ENCODE data around the gene PLEKHH2.
A peak's percentile ranks its signal among the peaks of the same experiment; 100 is the strongest.
"Not testable (repeated sequence)": the region's sequence is repeated elsewhere in the genome, so short reads cannot be mapped to it uniquely, and the experiment has no call there.

PLEKHH2 gene

DNA sequence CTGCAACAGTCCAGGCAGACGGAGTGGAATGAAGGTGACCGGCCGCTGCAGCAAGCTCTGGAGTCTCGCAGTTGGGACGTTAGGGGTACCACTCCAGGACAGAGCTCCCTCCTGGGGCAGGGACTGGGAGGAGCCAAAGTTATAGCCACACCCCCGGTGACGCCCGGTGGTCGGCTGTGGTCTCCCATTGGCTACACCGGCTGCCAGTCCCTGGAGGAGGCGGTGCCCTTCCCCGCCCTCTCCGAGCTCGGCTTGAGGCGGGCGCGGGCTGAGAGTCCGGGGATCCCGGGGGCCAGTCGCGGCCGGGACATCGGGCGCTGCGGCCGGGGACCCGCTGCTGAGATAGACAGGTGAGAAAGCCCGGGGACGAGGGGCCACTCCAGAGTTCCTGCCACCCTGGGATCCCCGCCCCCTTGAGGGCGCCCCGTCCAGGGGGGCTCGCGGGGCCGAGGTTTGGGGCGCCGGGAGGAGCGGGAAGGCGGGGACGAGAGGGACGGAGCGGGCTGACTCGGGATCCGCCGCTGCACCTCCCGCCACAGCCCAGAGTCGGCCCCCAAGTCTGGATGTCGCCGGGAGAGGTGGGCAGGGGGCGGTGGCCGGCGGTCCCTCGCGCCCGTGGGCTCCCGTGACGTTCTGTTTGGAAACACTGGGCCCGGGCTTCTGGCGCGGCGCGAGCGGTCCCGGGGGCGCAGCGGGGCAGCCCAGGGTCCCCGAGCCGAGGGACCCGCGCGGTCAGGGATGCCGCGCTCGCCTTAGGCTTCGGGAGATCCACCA is at the start of gene PLEKHH2:
PLEKHH2 (plus strand) TSS at position 231 of the 774 bp plus-strand sequence. CDS start 7,414 bp downstream, outside the sequence.
- peak; percentile 14 for DNase-seq (ENCODE audit: low read depth)

DNA sequence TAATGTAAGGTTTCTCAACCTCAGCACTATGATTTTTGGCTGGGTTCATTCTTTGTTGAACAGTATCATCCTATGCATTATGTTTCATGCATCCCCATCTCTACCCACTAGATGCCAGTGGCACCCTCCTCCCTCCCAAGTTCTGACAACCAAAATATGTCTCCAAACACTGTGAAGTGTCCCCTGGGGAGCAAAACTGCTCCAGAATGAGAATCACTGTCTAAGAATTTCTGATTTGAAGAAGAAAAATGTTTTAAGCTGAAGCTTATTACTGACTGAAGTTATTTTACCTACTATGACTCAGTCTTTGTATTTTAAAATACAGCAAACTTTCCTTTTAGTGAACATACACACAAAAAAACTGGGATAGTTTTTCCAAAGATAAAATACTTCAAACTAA is 44.6 kb upstream of the PLEKHH2 start:
- DNase-seq (ENCODE audit: low read depth): no peak

DNA sequence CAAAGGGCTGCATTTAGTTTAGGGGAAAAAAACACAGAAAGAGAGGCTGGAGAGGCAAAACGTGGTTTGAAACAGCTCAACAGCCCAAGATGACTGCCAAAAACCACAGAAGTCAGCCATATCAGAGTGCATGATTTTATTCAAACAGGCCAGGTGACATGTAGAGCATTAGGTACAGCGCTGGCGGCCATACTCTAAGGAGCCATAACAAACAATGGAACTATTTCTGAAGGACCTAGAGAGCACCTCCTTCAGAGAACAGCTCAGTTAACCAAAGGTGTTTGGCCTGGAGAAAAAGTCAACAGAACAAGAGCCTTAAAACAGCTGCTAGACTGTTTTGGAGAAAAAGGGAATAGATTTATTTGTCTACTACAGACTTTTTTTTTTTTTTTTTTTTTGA is 43.8 kb upstream of the PLEKHH2 start:
- DNase-seq (ENCODE audit: low read depth): no peak

DNA sequence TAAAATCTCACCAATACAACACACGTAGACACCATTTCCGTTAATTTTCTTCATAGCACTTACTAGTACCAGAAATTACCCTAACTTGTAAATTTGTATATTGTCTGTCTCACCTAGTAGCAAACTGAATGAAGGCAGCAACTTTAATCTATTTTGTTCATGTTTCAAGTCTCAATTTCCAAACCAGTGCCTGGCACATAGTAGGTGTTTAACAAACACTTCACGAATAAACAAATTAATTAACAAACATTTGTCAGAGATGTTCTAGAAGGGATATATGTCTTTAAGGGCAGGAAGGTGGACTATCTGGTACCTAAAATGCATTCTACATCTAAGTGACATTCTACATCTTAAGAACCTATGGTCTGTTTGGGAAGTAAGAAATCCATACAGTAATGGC is 42.2 kb upstream of the PLEKHH2 start:
- DNase-seq (ENCODE audit: low read depth): no peak

DNA sequence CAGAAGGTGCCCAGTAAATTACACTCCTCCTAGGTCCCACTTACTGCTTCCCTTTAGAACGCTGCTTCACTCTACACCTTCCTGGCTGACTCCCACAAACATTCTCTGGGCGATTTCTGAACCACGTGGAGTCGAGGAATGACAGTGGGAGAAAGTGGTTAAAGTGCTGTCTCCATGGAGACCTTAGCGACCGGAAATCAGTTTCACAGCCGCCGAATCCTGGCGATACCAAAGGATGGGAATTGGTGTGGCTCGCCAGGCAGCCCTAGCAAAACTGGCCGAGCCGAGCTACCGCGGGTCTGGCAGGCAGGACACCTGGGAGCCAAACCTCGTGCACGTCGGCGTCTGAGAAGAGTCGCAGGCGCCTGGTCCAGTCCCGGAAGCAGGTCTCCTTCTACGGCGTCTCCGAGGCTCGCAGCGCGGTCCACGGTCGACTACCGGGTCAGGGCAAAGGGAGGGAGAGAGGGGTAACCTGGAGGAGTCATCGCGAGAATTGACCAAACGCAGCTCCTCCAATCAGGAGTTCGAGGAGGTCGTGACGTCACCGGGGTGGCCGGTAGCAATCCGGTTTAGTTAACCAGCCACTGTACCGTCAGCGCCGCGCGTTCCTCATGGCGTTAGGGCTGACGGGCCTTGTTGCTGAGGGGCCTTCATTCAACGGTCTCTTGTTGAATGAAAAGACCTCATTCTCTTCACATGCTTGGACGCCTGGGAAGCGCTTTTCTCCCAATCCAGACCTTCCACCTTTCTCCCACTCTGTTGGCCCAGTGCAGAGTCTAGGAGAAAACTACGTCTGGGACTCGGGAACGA is 41.3 kb upstream of the PLEKHH2 start, which contains the start of gene THADA:
THADA (minus strand) TSS at position 436 of the 810 bp plus-strand sequence. CDS start 3,646 bp downstream, outside the sequence.
- peak; percentile 98 for DNase-seq (ENCODE audit: low read depth)

DNA sequence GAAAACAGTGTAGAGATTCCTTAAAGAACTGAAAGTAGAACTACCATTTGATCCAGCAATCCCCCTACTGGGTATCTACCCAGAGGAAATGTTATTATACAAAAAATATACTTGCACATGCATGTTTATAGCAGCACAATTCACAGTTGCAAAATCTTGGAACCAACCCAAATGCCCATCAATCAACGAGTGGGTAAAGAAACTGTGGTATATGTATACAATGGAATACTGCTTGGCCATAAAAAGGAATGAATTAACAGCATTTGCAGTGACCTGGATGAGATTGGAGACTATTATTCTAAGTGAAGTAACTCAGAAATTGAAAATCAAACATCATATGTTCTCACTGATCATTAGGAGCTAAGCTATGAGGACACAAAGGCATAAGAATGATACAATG is 36.5 kb upstream of the PLEKHH2 start:
- DNase-seq (ENCODE audit: low read depth): not testable (repeated sequence)

DNA sequence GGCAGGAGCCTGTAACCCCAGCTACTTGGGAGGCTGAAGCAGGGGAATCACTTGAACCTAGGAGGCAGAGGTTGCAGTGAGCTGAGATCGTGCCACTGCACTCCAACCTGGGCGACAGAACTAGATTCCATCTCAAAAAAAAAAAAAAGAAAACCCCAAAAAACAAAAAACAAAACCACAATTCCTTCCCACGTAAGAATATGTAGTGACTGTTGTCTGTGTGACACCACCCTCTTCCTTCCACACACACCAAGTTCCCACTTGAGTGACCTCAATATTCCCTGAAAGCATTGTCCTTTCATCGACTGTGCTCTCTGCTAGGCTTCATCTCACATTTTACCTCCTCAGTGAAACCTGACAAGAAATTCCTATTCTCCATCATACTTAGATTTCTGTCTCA is 32.4 kb upstream of the PLEKHH2 start:
- DNase-seq (ENCODE audit: low read depth): no peak

DNA sequence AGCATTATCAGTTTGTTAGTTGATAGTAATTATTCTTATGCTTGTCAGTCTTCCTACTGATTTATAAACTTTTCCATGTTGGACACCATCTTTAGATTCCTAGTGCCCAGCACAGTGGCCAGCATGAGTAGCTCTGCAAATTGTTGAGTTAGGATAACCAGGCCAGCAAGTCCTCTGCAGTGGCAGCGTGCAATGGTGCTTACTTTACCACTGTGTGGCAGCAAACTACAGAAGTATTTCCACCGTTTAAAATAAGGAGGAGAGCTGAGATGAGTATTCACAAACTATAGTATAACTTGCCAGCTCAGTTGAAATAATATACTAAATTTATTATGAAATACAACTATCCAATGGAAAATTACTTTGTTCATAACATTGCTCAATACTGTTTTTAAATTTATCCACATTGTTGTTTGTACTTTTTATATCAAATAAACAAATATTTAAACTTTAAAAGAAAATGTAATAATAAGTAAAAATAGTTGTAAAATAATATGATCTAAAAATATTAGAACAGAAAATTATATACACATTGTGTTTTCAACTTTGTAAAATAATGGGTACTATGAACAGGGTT is 31.9 kb upstream of the PLEKHH2 start:
- DNase-seq (ENCODE audit: low read depth): peak; percentile 27

DNA sequence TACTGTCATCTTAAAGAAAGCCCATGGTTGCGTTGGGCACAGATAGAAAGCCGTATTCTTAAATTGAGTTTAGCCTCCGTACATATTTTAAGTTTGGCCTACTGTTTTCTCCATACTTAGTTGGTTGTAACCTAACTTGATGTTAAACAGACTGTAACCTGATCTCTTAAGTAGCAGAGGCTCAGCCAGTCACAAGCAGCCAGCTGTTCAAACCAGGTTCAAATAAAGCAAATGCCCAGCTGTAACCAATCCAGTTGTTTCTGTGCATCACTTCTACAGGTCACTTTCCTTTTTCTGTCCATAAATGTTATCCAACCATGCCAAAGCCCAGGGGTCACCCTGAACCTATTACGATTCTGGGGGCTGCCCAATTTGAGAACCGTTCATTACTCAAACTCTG is 31.2 kb upstream of the PLEKHH2 start:
- no peak for DNase-seq (ENCODE audit: low read depth)

DNA sequence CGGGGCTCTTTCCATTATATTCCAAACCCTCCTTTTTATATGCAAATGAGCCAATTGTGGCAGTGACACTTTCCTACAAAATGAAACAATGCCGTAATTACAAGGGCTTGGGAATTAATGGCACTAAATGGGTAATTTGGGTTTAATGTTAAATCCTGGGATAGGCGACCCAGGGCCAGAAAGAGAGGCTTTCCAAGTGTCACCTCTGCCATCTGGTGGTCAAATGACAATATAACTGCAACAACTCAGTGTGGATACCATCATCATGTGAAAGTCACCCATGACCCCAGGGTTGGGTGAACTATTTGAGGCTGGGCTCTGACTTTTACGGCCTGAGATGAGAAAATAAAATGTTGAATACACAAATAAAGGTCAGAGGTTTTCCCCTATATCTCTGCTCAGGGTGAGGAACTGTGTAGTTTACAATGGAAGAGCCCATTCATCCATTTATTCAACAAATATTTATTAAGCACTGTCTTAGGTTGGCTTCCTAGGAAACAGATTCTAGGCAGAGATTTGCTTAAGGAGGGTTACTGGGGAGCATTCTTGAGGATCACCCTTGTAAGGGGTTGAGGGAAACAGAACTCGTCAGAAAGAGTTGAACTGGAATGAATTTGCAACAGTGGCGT is 27.7 kb upstream of the PLEKHH2 start:
- no peak for DNase-seq (ENCODE audit: low read depth)

DNA sequence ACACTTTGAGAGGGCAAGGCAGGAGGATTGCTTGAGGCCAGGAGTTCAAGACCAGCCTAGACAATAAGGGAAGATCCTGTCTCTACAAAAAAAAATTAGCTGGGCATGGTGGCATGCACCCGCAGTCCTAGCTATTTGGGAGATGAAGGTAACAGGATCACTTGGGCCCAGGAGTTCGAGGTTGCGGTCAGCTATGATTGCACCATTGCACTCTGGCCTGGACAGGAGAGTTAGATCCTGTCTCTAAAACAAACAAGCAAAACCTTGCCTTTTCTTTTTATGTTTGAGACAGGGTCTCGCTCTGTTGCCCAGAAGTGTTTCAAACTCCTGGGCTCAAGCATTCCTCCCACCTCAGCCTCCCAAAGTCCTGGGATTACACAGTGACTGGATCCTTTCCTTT is 26.7 kb upstream of the PLEKHH2 start:
- no peak for DNase-seq (ENCODE audit: low read depth)

DNA sequence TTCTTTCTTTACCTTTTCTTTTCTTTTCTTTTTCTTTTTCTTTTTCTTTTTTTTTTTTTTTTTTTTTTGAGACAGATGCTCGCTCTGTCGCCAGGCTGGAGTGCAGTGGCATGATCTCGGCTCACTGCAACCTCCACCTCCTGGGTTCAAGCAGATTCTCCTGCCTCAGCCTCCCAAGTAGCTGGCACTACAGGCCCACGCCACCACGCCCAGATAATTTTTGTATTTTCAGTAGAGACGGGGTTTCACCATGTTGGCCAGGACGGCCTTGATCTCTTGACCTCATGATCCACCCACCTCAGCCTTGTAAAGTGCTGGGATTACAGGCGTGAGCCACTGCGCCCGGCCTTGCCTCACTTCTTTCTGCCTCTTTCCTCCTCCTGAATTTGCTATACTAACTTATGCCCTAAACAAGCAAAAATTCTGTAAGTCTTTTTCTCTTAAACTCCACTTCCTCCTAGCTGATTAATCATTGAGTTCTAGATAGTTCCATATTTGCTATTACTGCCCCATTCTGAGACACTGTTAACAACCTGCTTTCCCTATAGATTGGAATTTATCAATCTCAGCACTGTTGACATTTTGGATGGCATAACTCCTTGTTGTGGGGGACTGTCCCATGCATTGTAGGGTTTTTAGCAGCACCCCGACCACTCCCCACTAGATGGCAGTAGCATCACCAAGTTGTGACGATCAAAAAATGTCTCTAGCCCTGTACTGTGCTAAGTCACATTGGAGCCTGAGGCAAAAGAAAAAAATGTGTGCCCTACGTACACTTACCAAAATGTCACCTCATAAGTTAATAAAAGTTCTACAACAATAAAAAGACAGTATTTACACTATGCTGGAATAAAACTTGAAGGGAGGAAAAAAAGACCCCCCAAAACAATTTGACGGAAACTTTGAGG is 24.8 kb upstream of the PLEKHH2 start:
- DNase-seq (ENCODE audit: low read depth): no peak

DNA sequence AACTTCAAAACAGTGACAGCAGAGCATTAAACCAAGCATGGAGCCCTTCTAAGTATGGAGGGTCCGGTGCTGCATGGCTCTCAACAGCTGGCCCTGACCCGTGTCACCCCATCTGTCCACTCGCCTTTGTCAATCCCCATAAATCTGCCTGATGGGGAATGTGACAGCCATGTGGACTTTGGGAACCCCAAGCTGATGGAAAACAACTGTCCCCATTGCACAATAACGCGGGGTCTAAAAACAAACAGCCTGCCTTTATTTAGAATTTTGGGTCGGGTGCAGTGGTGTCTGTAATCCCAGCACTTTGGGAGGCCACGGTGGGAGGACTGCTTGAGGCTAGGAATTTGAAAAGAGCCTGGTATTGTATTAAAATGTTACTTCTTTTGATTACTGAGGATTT is 24.1 kb upstream of the PLEKHH2 start:
- no peak for DNase-seq (ENCODE audit: low read depth)

DNA sequence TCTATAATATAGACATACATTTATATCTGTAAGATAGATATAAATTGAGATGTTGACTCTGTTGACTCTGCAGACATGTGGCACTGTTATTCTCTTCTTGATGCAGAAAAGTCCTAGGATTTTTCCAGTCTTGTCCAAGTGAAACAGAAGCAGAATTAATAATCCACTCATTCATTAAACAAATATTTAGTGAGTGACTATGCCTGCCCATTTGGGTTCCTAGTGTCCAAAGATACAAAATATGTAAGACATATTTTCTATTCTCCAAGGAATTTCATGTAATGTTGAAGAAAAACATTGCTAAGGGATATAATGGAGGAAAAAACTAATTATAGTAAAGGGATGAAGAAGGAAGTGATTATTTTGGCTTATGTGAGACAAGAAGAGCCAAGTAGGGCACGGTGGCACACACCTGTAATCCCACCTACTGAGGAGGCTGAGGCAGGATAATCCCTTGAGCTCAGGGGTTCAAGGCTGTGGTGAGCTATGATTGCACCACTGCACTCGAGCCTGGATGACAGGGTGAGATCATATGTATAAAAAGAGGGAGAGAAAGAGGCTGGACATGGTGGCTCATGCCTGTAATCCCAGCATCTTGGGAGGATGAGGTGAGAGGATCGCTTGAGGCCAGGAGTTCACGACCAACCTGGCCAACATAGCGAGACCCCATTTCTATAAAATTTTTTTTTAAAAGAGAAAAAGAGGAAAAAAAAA is 19.9 kb upstream of the PLEKHH2 start:
- no peak for DNase-seq (ENCODE audit: low read depth)

DNA sequence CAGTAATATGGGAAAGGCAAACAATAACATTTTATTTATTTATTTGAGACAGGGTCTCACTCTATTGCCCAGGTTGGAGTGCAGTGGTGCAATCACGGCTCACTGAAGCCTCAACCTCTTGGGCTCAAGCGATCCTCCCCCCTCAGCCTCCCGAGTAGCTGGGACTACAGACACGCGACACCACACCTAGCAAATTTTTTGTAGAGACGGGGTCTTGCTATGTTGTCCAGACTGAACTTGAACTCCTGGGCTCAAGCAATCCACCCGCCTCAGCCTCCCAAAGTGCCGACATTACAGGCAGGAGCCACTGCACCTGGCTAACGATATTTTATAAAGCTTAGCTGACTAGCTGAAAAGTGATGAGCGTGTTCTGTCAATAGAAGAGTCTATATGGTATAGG is 17.5 kb upstream of the PLEKHH2 start:
- no peak for DNase-seq (ENCODE audit: low read depth)

DNA sequence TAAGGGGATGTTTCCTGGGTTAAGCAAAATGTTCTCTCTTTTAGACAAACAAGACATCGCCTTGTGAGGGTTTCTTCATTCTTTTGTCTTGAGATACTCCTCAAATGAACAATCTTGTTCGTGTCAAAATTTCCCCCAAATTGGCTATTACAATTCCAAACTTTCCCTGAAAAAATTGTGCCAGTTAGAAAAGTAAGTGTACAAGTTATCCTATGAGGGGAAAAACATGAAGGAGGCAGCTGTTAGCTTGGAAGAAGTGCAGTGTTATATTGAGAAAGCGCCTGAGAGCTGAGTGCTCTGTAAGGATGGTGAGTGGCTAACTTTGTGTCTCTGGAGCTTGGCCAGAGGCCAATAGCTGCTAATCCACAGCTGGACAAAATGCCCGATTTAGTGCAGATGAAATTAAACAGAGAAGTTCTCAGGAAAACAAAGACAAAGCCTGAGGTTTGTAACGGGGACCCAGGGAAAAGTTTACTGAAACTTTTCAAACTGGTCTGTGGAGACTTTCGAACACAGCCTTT is 14.1 kb upstream of the PLEKHH2 start:
- DNase-seq (ENCODE audit: low read depth): no peak

DNA sequence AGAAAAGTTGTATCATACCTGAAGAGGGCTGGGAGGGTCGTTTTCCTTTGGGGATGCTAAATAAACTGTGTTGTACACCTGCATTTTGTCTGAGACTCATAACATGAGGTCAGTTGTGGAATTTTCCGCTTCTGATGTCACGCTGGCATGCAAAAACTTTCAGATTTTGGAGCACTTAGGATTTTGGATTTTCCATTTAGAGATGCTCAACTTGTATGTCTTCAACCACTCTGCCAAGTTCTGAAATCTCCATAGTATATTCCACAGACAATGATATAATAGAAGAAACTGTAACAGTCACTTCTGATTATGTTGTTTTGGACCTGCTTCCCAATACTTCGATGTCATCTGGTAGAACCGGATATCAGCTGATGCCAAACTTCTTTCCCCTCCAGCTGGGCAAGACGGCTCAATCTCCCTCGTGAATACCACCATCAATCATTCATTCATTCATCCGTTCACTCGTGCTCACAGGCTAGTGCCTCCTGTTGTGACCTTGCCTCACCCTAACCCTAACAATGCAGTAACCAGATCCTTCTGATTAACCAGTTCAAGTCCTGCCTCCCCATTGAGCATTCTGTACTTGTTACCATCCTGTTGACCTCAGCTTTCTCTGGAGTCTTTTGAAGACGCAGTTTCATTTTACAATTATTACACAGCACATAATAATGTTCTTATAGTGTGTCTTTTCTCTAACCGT is 5.3 kb upstream of the PLEKHH2 start:
- DNase-seq (ENCODE audit: low read depth): no peak

DNA sequence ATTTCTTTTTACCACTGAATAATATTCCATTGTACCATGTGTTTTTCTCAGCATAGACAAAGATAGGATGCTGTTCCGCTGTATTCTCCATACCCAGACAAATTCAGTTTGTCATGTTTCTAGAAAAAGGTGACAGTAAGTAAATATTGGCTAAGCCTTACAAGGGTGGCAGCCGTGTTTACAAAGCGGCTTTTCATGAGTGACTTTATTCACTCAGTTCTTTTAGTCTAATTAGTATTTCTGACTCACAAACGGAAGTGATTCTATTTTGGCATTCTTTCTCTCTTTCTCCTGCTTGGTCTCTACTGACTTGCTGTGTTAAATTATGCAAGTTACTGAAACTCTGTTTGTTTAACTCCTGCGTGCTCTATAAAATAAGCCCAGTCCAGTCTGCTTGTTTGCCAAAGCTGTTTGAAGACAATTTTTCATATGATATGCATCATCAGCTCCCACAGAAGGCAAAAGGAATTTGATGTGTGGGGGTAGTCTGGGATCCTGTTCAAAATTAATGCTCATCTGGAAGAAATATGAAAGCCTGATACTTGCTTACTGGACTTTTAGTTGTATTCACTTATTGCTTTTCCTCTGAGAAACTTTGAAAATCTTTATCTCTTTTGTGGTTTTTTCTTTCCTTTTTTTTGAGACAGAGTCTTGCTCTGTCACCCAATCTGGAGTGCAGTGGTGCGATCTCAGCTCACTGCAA is 2.3 kb upstream of the PLEKHH2 start:
- DNase-seq (ENCODE audit: low read depth): peak; percentile 30

DNA sequence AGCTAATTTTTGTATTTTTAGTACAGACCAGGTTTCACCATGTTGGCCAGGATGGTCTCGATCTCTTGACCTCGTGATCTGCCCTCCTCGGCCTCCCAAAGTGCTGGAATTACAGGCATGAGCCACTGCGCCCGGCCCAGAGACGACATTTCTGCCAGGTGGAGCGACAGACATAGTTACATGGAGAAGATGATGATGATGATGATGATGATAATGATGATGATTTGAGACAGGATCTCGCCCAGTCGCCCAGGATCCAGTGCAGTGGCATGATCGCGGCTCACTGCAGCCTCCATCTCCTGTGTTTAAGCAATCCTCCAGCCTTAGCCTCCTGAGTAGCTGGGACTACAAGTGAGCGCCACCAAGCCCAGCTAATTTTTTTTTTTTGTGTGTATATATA is 907 bp upstream of the PLEKHH2 start:
- not testable (repeated sequence) for DNase-seq (ENCODE audit: low read depth)

Measured in non-pigmented ciliary epithelial cell (primary cell).